DMS114 treated with DMSO at 0.1 percent for 48 hours (cell line): ENCODE measurements around the gene IRF2BP1.
"Not testable (repeated sequence)": the region's sequence is repeated elsewhere in the genome, so short reads cannot be mapped to it uniquely, and the experiment has no call there.

Experiments
- DNase-seq: peaks from one replicate; lab custom pipeline; 2025; ENCODE audit not compliant: unreplicated experiment; lab: John Stamatoyannopoulos, UW

Gene IRF2BP1

GRCh38 chr19:45882652-45883585 lies 3.0 kb downstream of the IRF2BP1 start:
- peak; percentile 45 for DNase-seq

GRCh38 chr19:45881909-45882528 lies 3.9 kb downstream of the IRF2BP1 start:
- no peak for DNase-seq

- no peak for DNase-seq
These were observed 4.6 kb downstream of the IRF2BP1 start for GRCh38 chr19:45881082-45881908.

GRCh38 chr19:45879971-45880370 lies 6.0 kb downstream of the IRF2BP1 start:
- DNase-seq, result no peak

GRCh38 chr19:45879055-45879454 lies 6.9 kb downstream of the IRF2BP1 start:
- DNase-seq, result no peak

- no peak for DNase-seq
These were observed 7.7 kb downstream of the IRF2BP1 start for GRCh38 chr19:45878043-45878794.

GRCh38 chr19:45876411-45877197 lies 9.3 kb downstream of the IRF2BP1 start:
- DNase-seq, result no peak

- DNase-seq, result no peak
These were observed 9.9 kb downstream of the IRF2BP1 start for GRCh38 chr19:45876161-45876410.

- DNase-seq, result no peak
These were observed 11.3 kb downstream of the IRF2BP1 start for GRCh38 chr19:45874620-45874966.

- no peak for DNase-seq
These were observed 12.6 kb downstream of the IRF2BP1 start for GRCh38 chr19:45873219-45873772.

- DNase-seq, result no peak
These were observed 13.6 kb downstream of the IRF2BP1 start for GRCh38 chr19:45872095-45872919.

GRCh38 chr19:45870798-45871197 lies 15.1 kb downstream of the IRF2BP1 start:
- no peak for DNase-seq

GRCh38 chr19:45867241-45867640 lies 18.7 kb downstream of the IRF2BP1 start:
- not testable (repeated sequence) for DNase-seq

- DNase-seq, result no peak
These were observed 19.4 kb downstream of the IRF2BP1 start for GRCh38 chr19:45866400-45867176.

- no peak for DNase-seq
These were observed 20.5 kb downstream of the IRF2BP1 start for GRCh38 chr19:45865269-45865948.

- DNase-seq, result no peak
These were observed 21.3 kb downstream of the IRF2BP1 start for GRCh38 chr19:45864629-45865082.

- no peak for DNase-seq
These were observed 21.9 kb downstream of the IRF2BP1 start, which contains the start of gene FOXA3 for GRCh38 chr19:45863840-45864628. TSS of gene FOXA3 (plus strand) at chr19:45864326. CDS start at chr19:45864457, 131 bp downstream.
